PFSK-1 (cell line): Measurements from ENCODE around the gene LSAMP.

ENCODE experiments used
- FOXP2 ChIP-seq: optimal IDR thresholded peaks from 2 replicates; pipeline ENCODE3; 2011; ENCODE audit warnings: borderline replicate concordance, control low read depth, inconsistent platforms; ENCODE audit not compliant: insufficient read depth; ENCODE audit errors: extremely low read length, extremely low read depth
- POLR2AphosphoS5 ChIP-seq: IDR thresholded peaks from 2 replicates; pipeline ENCODE4 v1.6.1; 2012; ENCODE audit warnings: low read depth, mild to moderate bottlenecking, control low read depth, low read length, moderate library complexity
- SIN3A ChIP-seq: IDR thresholded peaks from 2 replicates; pipeline ENCODE4 v1.6.1; 2012; ENCODE audit warnings: mild to moderate bottlenecking, low read length, moderate library complexity, borderline replicate concordance; ENCODE audit not compliant: insufficient read depth
- TAF1 ChIP-seq: IDR thresholded peaks from 2 replicates; pipeline ENCODE4 v1.6.1; 2012; ENCODE audit warnings: low read length, control low read depth, borderline replicate concordance; ENCODE audit not compliant: insufficient read depth
- TF ChIP-seq, protein P1 (sequence below), 2 experiments: IDR thresholded peaks; 2 replicates each; pipeline versions ENCODE4 v1.6.1 to v1.8.0; 2011 to 2012; ENCODE audit warnings: low read depth in 2 of 2, low read length in 2 of 2, control low read depth in 1 of 2, inconsistent platforms in 1 of 2, mild to moderate bottlenecking in 1 of 2, moderate library complexity in 1 of 2; ENCODE audit not compliant: insufficient read depth in 1 of 2

The LSAMP gene

DNA sequence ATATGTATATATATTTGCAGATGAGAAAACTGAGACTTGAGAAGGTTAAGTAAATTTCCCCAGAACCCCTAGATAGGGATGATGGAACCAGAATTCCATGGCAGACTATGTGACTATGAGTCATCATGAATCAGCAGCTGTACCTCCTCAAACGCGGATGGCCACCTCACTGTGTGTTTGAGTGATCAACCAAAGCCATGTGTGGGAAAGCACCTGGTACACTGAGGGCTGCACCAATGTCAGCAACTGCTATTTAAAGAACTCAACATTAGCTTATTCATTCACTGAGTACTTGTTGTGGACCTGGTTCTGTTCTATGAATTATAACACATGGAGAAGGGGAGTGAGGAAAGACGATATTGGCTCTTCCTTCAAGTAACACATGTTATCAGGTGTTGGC is 445.0 kb downstream of the LSAMP start:
- TF ChIP-seq FOXP2 = no peak
- TF ChIP-seq SIN3A = no peak
- no peak for TF ChIP-seq POLR2AphosphoS5
- TF ChIP-seq, protein P1, sequence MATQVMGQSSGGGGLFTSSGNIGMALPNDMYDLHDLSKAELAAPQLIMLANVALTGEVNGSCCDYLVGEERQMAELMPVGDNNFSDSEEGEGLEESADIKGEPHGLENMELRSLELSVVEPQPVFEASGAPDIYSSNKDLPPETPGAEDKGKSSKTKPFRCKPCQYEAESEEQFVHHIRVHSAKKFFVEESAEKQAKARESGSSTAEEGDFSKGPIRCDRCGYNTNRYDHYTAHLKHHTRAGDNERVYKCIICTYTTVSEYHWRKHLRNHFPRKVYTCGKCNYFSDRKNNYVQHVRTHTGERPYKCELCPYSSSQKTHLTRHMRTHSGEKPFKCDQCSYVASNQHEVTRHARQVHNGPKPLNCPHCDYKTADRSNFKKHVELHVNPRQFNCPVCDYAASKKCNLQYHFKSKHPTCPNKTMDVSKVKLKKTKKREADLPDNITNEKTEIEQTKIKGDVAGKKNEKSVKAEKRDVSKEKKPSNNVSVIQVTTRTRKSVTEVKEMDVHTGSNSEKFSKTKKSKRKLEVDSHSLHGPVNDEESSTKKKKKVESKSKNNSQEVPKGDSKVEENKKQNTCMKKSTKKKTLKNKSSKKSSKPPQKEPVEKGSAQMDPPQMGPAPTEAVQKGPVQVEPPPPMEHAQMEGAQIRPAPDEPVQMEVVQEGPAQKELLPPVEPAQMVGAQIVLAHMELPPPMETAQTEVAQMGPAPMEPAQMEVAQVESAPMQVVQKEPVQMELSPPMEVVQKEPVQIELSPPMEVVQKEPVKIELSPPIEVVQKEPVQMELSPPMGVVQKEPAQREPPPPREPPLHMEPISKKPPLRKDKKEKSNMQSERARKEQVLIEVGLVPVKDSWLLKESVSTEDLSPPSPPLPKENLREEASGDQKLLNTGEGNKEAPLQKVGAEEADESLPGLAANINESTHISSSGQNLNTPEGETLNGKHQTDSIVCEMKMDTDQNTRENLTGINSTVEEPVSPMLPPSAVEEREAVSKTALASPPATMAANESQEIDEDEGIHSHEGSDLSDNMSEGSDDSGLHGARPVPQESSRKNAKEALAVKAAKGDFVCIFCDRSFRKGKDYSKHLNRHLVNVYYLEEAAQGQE (IDR thresholded peaks at IDR 0.05; ENCODE audit: insufficient read depth in 1 of 2, low read depth in 2 of 2, low read length in 2 of 2) = no peak
- TF ChIP-seq TAF1 = no peak

DNA sequence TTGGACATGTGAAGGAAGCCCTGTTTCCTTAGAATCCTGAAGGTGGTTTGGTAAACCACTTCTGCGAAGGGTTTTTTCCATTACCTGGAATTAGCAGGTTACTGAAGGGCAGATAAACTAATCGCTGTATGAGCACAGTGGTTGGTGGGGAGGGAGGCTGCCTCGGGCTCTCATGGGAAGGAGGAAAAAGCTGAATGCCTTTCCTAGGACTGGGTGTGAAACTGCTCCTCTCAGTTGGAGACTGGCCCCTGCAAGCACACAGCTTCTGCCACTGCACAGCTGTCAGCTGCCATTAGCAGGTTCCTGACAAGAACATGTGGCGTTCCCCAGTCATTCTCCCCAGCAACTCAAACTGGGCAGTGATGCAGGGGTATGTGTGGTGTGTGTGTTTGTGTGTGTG is 445.7 kb downstream of the LSAMP start:
- TF ChIP-seq TAF1 (no peak), SIN3A (no peak), FOXP2 (no peak), POLR2AphosphoS5 (no peak)
- TF ChIP-seq, protein P1 (IDR thresholded peaks at IDR 0.05; ENCODE audit: insufficient read depth in 1 of 2, low read depth in 2 of 2, low read length in 2 of 2) = no peak

DNA sequence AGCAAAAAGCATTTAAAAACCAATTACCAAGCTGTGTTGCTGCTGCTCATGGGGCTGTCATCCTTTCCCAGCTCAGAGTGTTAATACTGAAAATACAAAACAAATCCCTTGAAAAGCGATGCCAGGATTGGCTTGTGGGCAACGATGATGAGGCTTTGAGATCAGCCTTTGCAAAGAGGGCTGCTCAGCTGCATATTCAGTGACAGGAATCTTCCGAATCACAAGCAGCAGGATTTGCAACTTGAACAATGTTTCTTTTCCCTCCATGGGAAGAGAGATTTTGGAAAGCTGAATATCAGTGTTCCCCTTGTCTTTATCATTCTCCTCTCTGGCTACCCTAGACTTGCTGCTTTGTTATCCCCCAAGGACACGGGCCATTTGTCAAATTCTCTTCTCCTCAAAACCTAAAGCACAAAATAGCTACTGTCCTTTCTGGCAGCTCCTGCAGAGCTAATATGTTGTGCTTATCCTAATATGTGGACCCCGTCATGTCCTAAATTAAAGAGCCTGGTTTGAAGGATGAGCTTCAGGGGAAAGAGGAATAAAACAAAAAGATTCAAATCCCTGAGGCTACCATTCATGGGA is 446.2 kb downstream of the LSAMP start:
- TF ChIP-seq FOXP2 (no peak), SIN3A (no peak), POLR2AphosphoS5 (no peak), TAF1 (no peak)
- TF ChIP-seq, protein P1 (IDR thresholded peaks at IDR 0.05; ENCODE audit: insufficient read depth in 1 of 2, low read depth in 2 of 2, low read length in 2 of 2) = no peak

DNA sequence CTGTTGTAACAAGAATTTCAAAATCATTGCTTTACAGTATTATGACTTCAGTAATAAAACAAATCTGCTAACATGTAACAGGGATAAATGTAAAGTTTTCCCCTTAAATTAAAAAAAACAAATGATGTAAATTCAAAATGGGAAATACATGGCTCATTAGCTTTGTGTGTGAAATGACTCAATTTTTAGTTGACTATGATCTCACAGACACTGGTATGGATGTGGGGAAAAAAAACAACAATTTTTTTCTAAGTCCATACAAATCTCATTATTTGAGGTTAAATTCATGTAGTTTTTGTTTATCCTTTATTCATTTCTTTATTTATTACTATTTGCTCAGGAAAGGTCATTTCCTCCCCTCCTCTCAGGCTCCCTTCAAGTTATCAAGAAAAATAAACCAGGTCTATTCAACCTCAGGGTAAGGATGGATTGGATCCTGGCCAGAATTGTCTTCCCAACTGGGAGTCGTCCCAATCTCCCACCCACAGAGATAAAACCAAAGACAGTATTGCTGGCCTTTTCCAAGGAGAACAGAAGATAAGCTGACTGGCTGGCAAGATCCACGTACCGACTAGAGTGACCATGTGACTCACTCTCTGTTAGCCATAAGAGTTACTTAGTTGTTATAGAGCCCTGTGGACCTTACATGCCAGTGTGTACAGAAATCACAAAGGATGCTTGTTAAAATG is 448.7 kb downstream of the LSAMP start:
- TF ChIP-seq SIN3A (no peak), FOXP2 (no peak), TAF1 (no peak), POLR2AphosphoS5 (no peak)
- TF ChIP-seq, protein P1 (IDR thresholded peaks at IDR 0.05; ENCODE audit: insufficient read depth in 1 of 2, low read depth in 2 of 2, low read length in 2 of 2) = no peak
